Activated naive CD8-positive, alpha-beta T cell (primary cell): Measurements from ENCODE around the gene SVEP1.

Source experiments
- H3K27ac Mint-ChIP-seq: one replicate; pipeline ENCODE4 v1.8.0; 2021; ENCODE audit warnings: mixed read lengths
- H3K27me3 Mint-ChIP-seq: one replicate; pipeline ENCODE4 v1.8.0; 2021; ENCODE audit warnings: mixed read lengths
- H3K36me3 Mint-ChIP-seq: one replicate; pipeline ENCODE4 v1.8.0; 2021; ENCODE audit warnings: mixed read lengths
- H3K4me1 Mint-ChIP-seq: one replicate; pipeline ENCODE4 v1.8.0; 2021; ENCODE audit warnings: low read depth, mixed read lengths
- H3K4me3 Mint-ChIP-seq: one replicate; pipeline ENCODE4 v1.8.0; 2021; ENCODE audit warnings: mild to moderate bottlenecking, mixed read lengths
- H3K9me3 Mint-ChIP-seq: one replicate; pipeline ENCODE4 v1.8.0; 2021; ENCODE audit warnings: low read depth, mixed read lengths

The SVEP1 gene

GRCh38 chr9:110520120-110520701 lies 59.3 kb downstream of the SVEP1 start:
- no peak overlapping the region for H3K27ac Mint-ChIP-seq
- H3K4me1 Mint-ChIP-seq = no peaks in the 10 kb centered on the region
- peaks cover 2% of the 10 kb centered on the region for H3K27me3 Mint-ChIP-seq
- no peaks in the 10 kb centered on the region for H3K36me3 Mint-ChIP-seq
- no peak overlapping the region for H3K4me3 Mint-ChIP-seq
- H3K9me3 Mint-ChIP-seq = no peaks in the 10 kb centered on the region

- H3K27ac Mint-ChIP-seq = no peak overlapping the region
- peaks cover 6% of the 10 kb centered on the region for H3K27me3 Mint-ChIP-seq
- no peak overlapping the region for H3K4me3 Mint-ChIP-seq
- H3K4me1 Mint-ChIP-seq = no peaks in the 10 kb centered on the region
- H3K9me3 Mint-ChIP-seq = no peaks in the 10 kb centered on the region
- H3K36me3 Mint-ChIP-seq = no peaks in the 10 kb centered on the region
Observed at GRCh38 chr9:110517483-110517882, 62.1 kb downstream of the SVEP1 start.

GRCh38 chr9:110514897-110515296 lies 64.6 kb downstream of the SVEP1 start:
- peaks cover 4% of the 10 kb centered on the region for H3K27me3 Mint-ChIP-seq

GRCh38 chr9:110512817-110513216 lies 66.7 kb downstream of the SVEP1 start:
- Mint-ChIP-seq H3K27ac (no peak overlapping the region), H3K4me1 (no peaks in the 10 kb centered on the region), H3K36me3 (no peaks in the 10 kb centered on the region), H3K9me3 (no peaks in the 10 kb centered on the region), H3K27me3 (peaks cover 4% of the 10 kb centered on the region), H3K4me3 (no peak overlapping the region)

More at GRCh38 chr9:110514897-110515296, 64.6 kb downstream of the SVEP1 start:
- Mint-ChIP-seq H3K27ac (no peak overlapping the region), H3K36me3 (no peaks in the 10 kb centered on the region), H3K9me3 (no peaks in the 10 kb centered on the region), H3K4me3 (no peak overlapping the region), H3K4me1 (no peaks in the 10 kb centered on the region)

- Mint-ChIP-seq H3K27ac (no peak overlapping the region), H3K4me1 (no peaks in the 10 kb centered on the region), H3K36me3 (no peaks in the 10 kb centered on the region), H3K9me3 (peaks cover 6% of the 10 kb centered on the region), H3K4me3 (no peak overlapping the region), H3K27me3 (peaks cover 8% of the 10 kb centered on the region)
Observed at GRCh38 chr9:110509792-110510191, 69.7 kb downstream of the SVEP1 start.

- H3K27ac Mint-ChIP-seq = no peak overlapping the region
- H3K36me3 Mint-ChIP-seq = no peaks in the 10 kb centered on the region
- no peak overlapping the region for H3K4me3 Mint-ChIP-seq
- no peaks in the 10 kb centered on the region for H3K4me1 Mint-ChIP-seq
- H3K27me3 Mint-ChIP-seq = peaks cover 5% of the 10 kb centered on the region
- H3K9me3 Mint-ChIP-seq = peaks cover 9% of the 10 kb centered on the region
Observed at GRCh38 chr9:110502842-110503241, 76.7 kb downstream of the SVEP1 start.

- Mint-ChIP-seq H3K27ac (no peak overlapping the region), H3K27me3 (no peaks in the 10 kb centered on the region), H3K4me1 (no peaks in the 10 kb centered on the region), H3K36me3 (no peaks in the 10 kb centered on the region), H3K4me3 (no peak overlapping the region), H3K9me3 (peaks cover under 1% of the 10 kb centered on the region)
Observed at GRCh38 chr9:110499608-110500007, 79.9 kb downstream of the SVEP1 start.

- H3K4me3 Mint-ChIP-seq = no peak overlapping the region
- H3K4me1 Mint-ChIP-seq = no peaks in the 10 kb centered on the region
- no peak overlapping the region for H3K27ac Mint-ChIP-seq
- no peaks in the 10 kb centered on the region for H3K27me3 Mint-ChIP-seq
- no peaks in the 10 kb centered on the region for H3K9me3 Mint-ChIP-seq
- H3K36me3 Mint-ChIP-seq = no peaks in the 10 kb centered on the region
Observed at GRCh38 chr9:110487196-110487595, 92.3 kb downstream of the SVEP1 start.

GRCh38 chr9:110486218-110486617 lies 93.3 kb downstream of the SVEP1 start:
- Mint-ChIP-seq H3K4me1 (no peaks in the 10 kb centered on the region), H3K9me3 (no peaks in the 10 kb centered on the region), H3K36me3 (no peaks in the 10 kb centered on the region), H3K27me3 (no peaks in the 10 kb centered on the region), H3K4me3 (no peak overlapping the region), H3K27ac (no peak overlapping the region)

- no peaks in the 10 kb centered on the region for H3K36me3 Mint-ChIP-seq
- no peak overlapping the region for H3K4me3 Mint-ChIP-seq
- no peaks in the 10 kb centered on the region for H3K9me3 Mint-ChIP-seq
- H3K27ac Mint-ChIP-seq = no peak overlapping the region
- no peaks in the 10 kb centered on the region for H3K27me3 Mint-ChIP-seq
- H3K4me1 Mint-ChIP-seq = no peaks in the 10 kb centered on the region
Observed at GRCh38 chr9:110479481-110479880, 100.1 kb downstream of the SVEP1 start.

- H3K36me3 Mint-ChIP-seq = no peaks in the 10 kb centered on the region
- no peak overlapping the region for H3K4me3 Mint-ChIP-seq
- no peaks in the 10 kb centered on the region for H3K4me1 Mint-ChIP-seq
- no peaks in the 10 kb centered on the region for H3K27me3 Mint-ChIP-seq
- H3K27ac Mint-ChIP-seq = no peak overlapping the region
- no peaks in the 10 kb centered on the region for H3K9me3 Mint-ChIP-seq
Observed at GRCh38 chr9:110476251-110476650, 103.3 kb downstream of the SVEP1 start.

GRCh38 chr9:110472111-110472510 lies 107.4 kb downstream of the SVEP1 start:
- H3K36me3 Mint-ChIP-seq = no peaks in the 10 kb centered on the region
- no peaks in the 10 kb centered on the region for H3K4me1 Mint-ChIP-seq
- H3K4me3 Mint-ChIP-seq = no peak overlapping the region
- H3K27ac Mint-ChIP-seq = no peak overlapping the region
- no peaks in the 10 kb centered on the region for H3K9me3 Mint-ChIP-seq
- no peaks in the 10 kb centered on the region for H3K27me3 Mint-ChIP-seq

- Mint-ChIP-seq H3K36me3 (no peaks in the 10 kb centered on the region), H3K4me1 (no peaks in the 10 kb centered on the region), H3K4me3 (no peak overlapping the region), H3K9me3 (no peaks in the 10 kb centered on the region), H3K27me3 (no peaks in the 10 kb centered on the region), H3K27ac (no peak overlapping the region)
Observed at GRCh38 chr9:110468950-110469349, 110.6 kb downstream of the SVEP1 start.

GRCh38 chr9:110465190-110465589 lies 114.4 kb downstream of the SVEP1 start:
- Mint-ChIP-seq H3K27ac (no peak overlapping the region), H3K4me1 (no peaks in the 10 kb centered on the region), H3K27me3 (no peaks in the 10 kb centered on the region), H3K4me3 (no peak overlapping the region), H3K36me3 (no peaks in the 10 kb centered on the region), H3K9me3 (no peaks in the 10 kb centered on the region)

- H3K27ac Mint-ChIP-seq = no peak overlapping the region
Observed at GRCh38 chr9:110464321-110464720, 115.2 kb downstream of the SVEP1 start.

GRCh38 chr9:110463499-110463898 lies 116.0 kb downstream of the SVEP1 start:
- no peaks in the 10 kb centered on the region for H3K27me3 Mint-ChIP-seq
- no peaks in the 10 kb centered on the region for H3K9me3 Mint-ChIP-seq
- no peak overlapping the region for H3K27ac Mint-ChIP-seq
- H3K4me1 Mint-ChIP-seq = no peaks in the 10 kb centered on the region
- no peaks in the 10 kb centered on the region for H3K36me3 Mint-ChIP-seq
- no peak overlapping the region for H3K4me3 Mint-ChIP-seq

More at GRCh38 chr9:110464321-110464720, 115.2 kb downstream of the SVEP1 start:
- Mint-ChIP-seq H3K9me3 (no peaks in the 10 kb centered on the region), H3K36me3 (no peaks in the 10 kb centered on the region), H3K4me1 (no peaks in the 10 kb centered on the region), H3K27me3 (no peaks in the 10 kb centered on the region), H3K4me3 (no peak overlapping the region)
